Rectal smooth muscle tissue (tissue), 1 donor: ENCODE measurements around the gene SERAC1.
"Not testable (repeated sequence)": the region's sequence is repeated elsewhere in the genome, so short reads cannot be mapped to it uniquely, and the experiment has no call there.

Experiments
- H3K27ac ChIP-seq: one replicate; pipeline ENCODE4 v1.7.0; 2013; ENCODE audit warnings: low read depth, low read length, inconsistent platforms
- H3K27me3 ChIP-seq: one replicate; pipeline ENCODE4 v1.7.0; 2013; ENCODE audit warnings: low read length; ENCODE audit not compliant: control insufficient read depth, insufficient read depth
- H3K36me3 ChIP-seq: one replicate; pipeline ENCODE4 v1.7.0; 2013; ENCODE audit warnings: low read length; ENCODE audit not compliant: control insufficient read depth, insufficient read depth
- H3K4me1 ChIP-seq: one replicate; pipeline ENCODE4 v1.7.0; 2013; ENCODE audit warnings: low read length; ENCODE audit not compliant: control insufficient read depth, insufficient read depth
- H3K4me3 ChIP-seq: one replicate; pipeline ENCODE4 v1.7.0; 2013; ENCODE audit warnings: low read length
- H3K9ac ChIP-seq: one replicate; pipeline ENCODE4 v1.7.0; 2013; ENCODE audit warnings: low read length

SERAC1 gene

GRCh38 chr6:158191032-158191431, 23.0 kb upstream of the SERAC1 start:
- no peaks in the 10 kb centered on the region for H3K27me3 ChIP-seq
- H3K27ac ChIP-seq = no peak overlapping the region
- no peak overlapping the region for H3K9ac ChIP-seq
- H3K36me3 ChIP-seq = no peaks in the 10 kb centered on the region
- H3K4me1 ChIP-seq = no peaks in the 10 kb centered on the region
- H3K4me3 ChIP-seq = no peak overlapping the region

- H3K4me1 ChIP-seq = no peaks in the 10 kb centered on the region
- no peak overlapping the region for H3K4me3 ChIP-seq
- no peak overlapping the region for H3K27ac ChIP-seq
- H3K9ac ChIP-seq = no peak overlapping the region
- H3K36me3 ChIP-seq = no peaks in the 10 kb centered on the region
- no peaks in the 10 kb centered on the region for H3K27me3 ChIP-seq
Observed at GRCh38 chr6:158188591-158188990, 20.5 kb upstream of the SERAC1 start.

GRCh38 chr6:158185729-158186456, 17.8 kb upstream of the SERAC1 start:
- Histone ChIP-seq H3K9ac (no peak overlapping the region), H3K4me3 (no peak overlapping the region), H3K4me1 (no peaks in the 10 kb centered on the region), H3K36me3 (no peaks in the 10 kb centered on the region), H3K27ac (no peak overlapping the region), H3K27me3 (no peaks in the 10 kb centered on the region)

GRCh38 chr6:158184608-158185007, 16.5 kb upstream of the SERAC1 start:
- Histone ChIP-seq H3K9ac (no peak overlapping the region), H3K4me1 (no peaks in the 10 kb centered on the region), H3K27me3 (no peaks in the 10 kb centered on the region), H3K4me3 (no peak overlapping the region), H3K36me3 (no peaks in the 10 kb centered on the region), H3K27ac (no peak overlapping the region)

GRCh38 chr6:158183174-158183972, 15.3 kb upstream of the SERAC1 start:
- not testable (repeated sequence) for H3K36me3 ChIP-seq, H3K9ac ChIP-seq, H3K4me1 ChIP-seq

GRCh38 chr6:158177712-158178111, 9.7 kb upstream of the SERAC1 start:
- not testable (repeated sequence) for H3K4me3 ChIP-seq, H3K9ac ChIP-seq, H3K27me3 ChIP-seq, H3K36me3 ChIP-seq, H3K27ac ChIP-seq, H3K4me1 ChIP-seq

More at GRCh38 chr6:158183174-158183972, 15.3 kb upstream of the SERAC1 start:
- H3K27ac ChIP-seq, H3K4me3 ChIP-seq, H3K27me3 ChIP-seq: not testable (repeated sequence)

- no peak overlapping the region for H3K27ac ChIP-seq
- no peaks in the 10 kb centered on the region for H3K27me3 ChIP-seq
Observed at GRCh38 chr6:158175111-158175510, 7.0 kb upstream of the SERAC1 start.

GRCh38 chr6:158174514-158174913, 6.5 kb upstream of the SERAC1 start:
- Histone ChIP-seq H3K9ac (no peak overlapping the region), H3K36me3 (no peaks in the 10 kb centered on the region), H3K27ac (no peak overlapping the region), H3K27me3 (no peaks in the 10 kb centered on the region), H3K4me1 (peaks cover 5% of the 10 kb centered on the region), H3K4me3 (no peak overlapping the region)

More at GRCh38 chr6:158175111-158175510, 7.0 kb upstream of the SERAC1 start:
- Histone ChIP-seq H3K36me3 (no peaks in the 10 kb centered on the region), H3K9ac (no peak overlapping the region), H3K4me1 (peaks cover 5% of the 10 kb centered on the region), H3K4me3 (no peak overlapping the region)

GRCh38 chr6:158174024-158174423, 6.0 kb upstream of the SERAC1 start:
- H3K27ac ChIP-seq = no peak overlapping the region
- no peak overlapping the region for H3K9ac ChIP-seq
- H3K4me1 ChIP-seq = peaks cover 5% of the 10 kb centered on the region
- H3K4me3 ChIP-seq = no peak overlapping the region
- no peaks in the 10 kb centered on the region for H3K27me3 ChIP-seq
- H3K36me3 ChIP-seq = no peaks in the 10 kb centered on the region

GRCh38 chr6:158172001-158172400, 3.9 kb upstream of the SERAC1 start:
- Histone ChIP-seq H3K27me3 (no peaks in the 10 kb centered on the region), H3K4me1 (peaks cover 5% of the 10 kb centered on the region), H3K9ac (no peak overlapping the region), H3K27ac (no peak overlapping the region), H3K4me3 (no peak overlapping the region), H3K36me3 (peaks cover 2% of the 10 kb centered on the region)

- Histone ChIP-seq H3K36me3 (peaks cover 2% of the 10 kb centered on the region), H3K4me3 (no peak overlapping the region), H3K9ac (no peak overlapping the region), H3K4me1 (peaks cover 5% of the 10 kb centered on the region), H3K27ac (no peak overlapping the region), H3K27me3 (no peaks in the 10 kb centered on the region)
Observed at GRCh38 chr6:158170656-158171081, 2.6 kb upstream of the SERAC1 start.

GRCh38 chr6:158169634-158170033, 1.6 kb upstream of the SERAC1 start:
- not testable (repeated sequence) for H3K4me3 ChIP-seq, H3K27me3 ChIP-seq, H3K4me1 ChIP-seq, H3K27ac ChIP-seq, H3K36me3 ChIP-seq, H3K9ac ChIP-seq
